B cell (primary cell): ENCODE data around the gene MIDN. TPM values are rescaled to one million over a fixed set of nuclear protein-coding genes. Genes with fewer than 3 reads are reported as not detected.

ENCODE experiments used
- ATAC-seq: fragments of 200-7000 bp; cut with Tn5 transposase; one replicate; pipeline ENCODE4 v1.10.0; 2021; ENCODE audit warnings: low read depth, mild to moderate bottlenecking, moderate number of reproducible peaks, moderate library complexity
- CTCF ChIA-PET: fragments of 350-600 bp; sonication (Branson Sonifier 250); formaldehyde crosslinking; loops from one replicate; lab custom pipeline; 2021; ENCODE audit warnings: antibody characterized with exemption, inconsistent platforms; lab: Charles Lee
- POLR2A ChIA-PET: fragments of 350-600 bp; sonication (Branson Sonifier 250); formaldehyde crosslinking; loops from one replicate; lab custom pipeline; 2021; ENCODE audit warnings: antibody characterized with exemption; lab: Charles Lee
- DNase-seq: peaks from one replicate; pipeline ENCODE4 v3.0.0; 2013
- H2AFZ ChIP-seq: 2 replicates; pipeline ENCODE4 v1.6.1; 2012; ENCODE audit warnings: mild to moderate bottlenecking, low read depth, low read length; ENCODE audit not compliant: insufficient read depth, poor library complexity, severe bottlenecking
- H3K27ac ChIP-seq, 2 donors: 1 replicate in 1 of 2; 2 replicates in 1 of 2; pipeline ENCODE4 v1.5.1; 2012 to 2013; ENCODE audit warnings: low read length in 2 of 2, mild to moderate bottlenecking in 2 of 2, moderate library complexity in 1 of 2
- H3K27me3 ChIP-seq, 4 experiments: fragments of 200-600 bp in 1 of 4; sonication (generic) in 1 of 4; replicated peaks in 1 of 4; 1 replicate in 2 of 4; 2 replicates in 2 of 4; pipeline versions ENCODE4 v1.6.1 to v1.7.0; 2013 to 2016; ENCODE audit warnings: low read length in 3 of 4, mild to moderate bottlenecking in 2 of 4, mixed read lengths in 1 of 4, moderate library complexity in 1 of 4; ENCODE audit not compliant: insufficient read depth in 4 of 4, control insufficient read depth in 3 of 4; ENCODE audit errors: control extremely low read depth in 1 of 4
- H3K36me3 ChIP-seq, 2 experiments: replicated peaks in 1 of 2; 1 replicate in 1 of 2; 2 replicates in 1 of 2; pipeline versions ENCODE4 v1.6.1 to v1.7.1; 2013; ENCODE audit warnings: low read length in 1 of 2; ENCODE audit not compliant: insufficient read depth in 2 of 2, control insufficient read depth in 1 of 2; ENCODE audit errors: control extremely low read depth in 1 of 2, extremely low read depth in 1 of 2
- H3K4me1 ChIP-seq, 2 donors: fragments of 200-600 bp in 1 of 2; sonication (generic) in 1 of 2; 1 replicate in 1 of 2; 2 replicates in 1 of 2; pipeline versions ENCODE4 v1.5.1 to v1.6.1; 2013 to 2017; ENCODE audit warnings: low read length in 2 of 2; ENCODE audit not compliant: control insufficient read depth in 2 of 2, insufficient read depth in 2 of 2
- H3K4me2 ChIP-seq: replicated peaks from 2 replicates; pipeline ENCODE3; 2012; ENCODE audit warnings: mild to moderate bottlenecking, low read depth, low read length; ENCODE audit not compliant: poor library complexity, severe bottlenecking
- H3K4me3 ChIP-seq, 5 experiments: fragments of 200-600 bp in 1 of 5; sonication (generic) in 1 of 5; 1 replicate in 3 of 5; 2 replicates in 2 of 5; pipeline versions ENCODE4 v1.5.1 to v1.7.0; 2011 to 2016; ENCODE audit warnings: low read length in 4 of 5, mild to moderate bottlenecking in 4 of 5, low read depth in 2 of 5, control low read depth in 1 of 5, moderate library complexity in 1 of 5; ENCODE audit not compliant: insufficient read depth in 1 of 5; ENCODE audit errors: control extremely low read depth in 1 of 5, extremely low read depth in 1 of 5
- H3K79me2 ChIP-seq: fragments of 200-600 bp; sonication (generic); one replicate; pipeline ENCODE4 v1.6.0; 2016; ENCODE audit warnings: low read length; ENCODE audit not compliant: control insufficient read depth, insufficient read depth
- H3K9ac ChIP-seq: fragments of 200-600 bp; sonication (generic); 2 replicates; pipeline ENCODE4 v1.6.1; 2017; ENCODE audit warnings: mild to moderate bottlenecking, low read length, moderate library complexity
- H3K9me3 ChIP-seq, 3 donors: one replicate each; pipeline versions ENCODE4 v1.6.1 to v1.7.1; 2013; ENCODE audit warnings: low read length in 2 of 3; ENCODE audit not compliant: control insufficient read depth in 2 of 3, insufficient read depth in 1 of 3; ENCODE audit errors: control extremely low read depth in 1 of 3
- H4K20me1 ChIP-seq: 2 replicates; pipeline ENCODE4 v1.6.0; 2012; ENCODE audit warnings: mild to moderate bottlenecking, low read length; ENCODE audit not compliant: insufficient read depth, control insufficient read depth, poor library complexity, severe bottlenecking
- H3K27ac Mint-ChIP-seq: one replicate; pipeline ENCODE4 v1.8.0; 2021; ENCODE audit warnings: mixed read lengths
- H3K27me3 Mint-ChIP-seq: one replicate; pipeline ENCODE4 v1.8.0; 2021; ENCODE audit warnings: mixed read lengths
- H3K4me1 Mint-ChIP-seq: one replicate; pipeline ENCODE4 v1.8.0; 2021; ENCODE audit warnings: mixed read lengths
- H3K4me3 Mint-ChIP-seq: one replicate; pipeline ENCODE4 v1.8.0; 2021; ENCODE audit warnings: mixed read lengths
- H3K9me3 Mint-ChIP-seq: one replicate; pipeline ENCODE4 v1.8.0; 2022; ENCODE audit warnings: mixed read lengths; ENCODE audit not compliant: insufficient read depth
- EZH2 ChIP-seq: IDR thresholded peaks from 2 replicates; pipeline ENCODE4 v1.6.1; 2012; ENCODE audit warnings: borderline replicate concordance, low read depth, mild to moderate bottlenecking, moderate library complexity, low read length; ENCODE audit not compliant: insufficient read depth, poor library complexity, severe bottlenecking
- WGBS: methylation state at CpG from one replicate; pipeline ENCODE4 v1.1.5; 2013; ENCODE audit warnings: missing lambda C conversion rate; ENCODE audit not compliant: insufficient coverage; 5-methylcytosine and 5-hydroxymethylcytosine counted together
- intact Hi-C: fragments of 100-400 bp; cut with micrococcal nuclease; formaldehyde crosslinking; loops from one replicate; pipeline ENCODE4 v1.10.0; 2022
- polyA plus RNA-seq: library from polyadenylated mRNA; depleted of rRNA; stranded (reverse); fragments of >200 nt; gene quantifications from 2 replicates; pipeline ENCODE4 v1.2.3, GENCODE V29; 2012
- total RNA-seq, 2 donors: library from RNA; stranded (reverse); fragments of 120-200 nt in 1 of 2; gene quantifications; 1 replicate in 1 of 2; 2 replicates in 1 of 2; pipeline versions ENCODE4 v1.2.3 to v1.2.4, GENCODE V29; 2013 to 2022
- TF ChIP-seq, protein P1 (sequence below): fragments of 200-600 bp; IDR thresholded peaks from one replicate; pipeline ENCODE4 v1.8.0; 2022; ENCODE audit warnings: antibody characterized with exemption, mild to moderate bottlenecking

The MIDN gene
- total and polyA plus RNA-seq, 2 donors (not counting 1 experiment from before 2014, with no cell fraction given) = 98.5 to 156 TPM

DNA sequence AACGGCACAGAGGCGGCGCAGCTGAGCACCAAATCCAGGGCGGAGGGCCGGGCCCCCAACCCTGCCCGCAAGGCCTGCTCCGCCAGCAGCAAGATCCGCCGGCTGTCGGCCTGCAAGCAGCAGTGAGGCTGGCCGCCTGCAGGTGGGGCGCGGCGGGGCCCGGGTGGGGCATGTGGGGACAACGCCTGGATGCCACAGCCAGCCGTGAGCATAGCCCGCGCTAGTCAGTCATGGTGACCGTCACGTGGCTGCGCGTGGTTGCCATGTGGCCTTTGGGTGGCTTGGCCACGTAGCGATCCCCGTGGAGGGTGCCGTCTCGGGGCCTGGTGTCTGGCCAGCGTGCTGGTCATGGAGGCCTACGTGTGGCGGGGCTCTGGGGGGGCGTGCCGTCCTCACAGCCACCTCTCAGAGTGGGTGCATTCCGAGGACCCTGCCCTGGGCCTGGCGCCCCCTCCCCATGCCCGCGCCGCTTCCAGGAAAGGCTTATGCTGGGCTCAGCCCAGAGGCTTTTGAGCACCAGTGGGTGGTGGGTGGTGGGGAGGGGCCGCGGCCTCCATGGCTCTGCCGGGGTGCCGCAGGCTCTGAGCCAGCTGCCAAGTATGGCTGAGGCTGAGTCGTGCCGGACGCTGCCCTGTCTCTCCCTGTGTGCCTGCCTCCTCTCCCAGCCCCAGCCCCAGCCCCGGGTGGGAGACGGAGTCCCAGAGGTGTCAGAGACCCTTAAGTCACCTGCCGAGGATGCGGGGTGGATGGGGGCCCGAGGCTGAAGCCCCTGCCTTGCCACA is 21.7 kb upstream of the MIDN start:
- no peaks in the 10 kb centered on the region for H3K4me1 ChIP-seq
- whole genome bisulfite sequencing = 95% methylated on average over 48 of the region's 50 CpGs
- CTCF ChIA-PET = no interaction called here
- H3K79me2 ChIP-seq = peaks cover 10% of the 10 kb centered on the region
- no peak for ATAC-seq
- peaks cover 2% of the 10 kb centered on the region for H3K4me1 Mint-ChIP-seq
- no peak overlapping the region for H3K4me2 ChIP-seq
- no peak overlapping the region for H3K4me3 ChIP-seq
- H3K27me3 ChIP-seq = no peaks in the 10 kb centered on the region
- no peaks in the 10 kb centered on the region for H3K27me3 Mint-ChIP-seq
- H3K9me3 Mint-ChIP-seq = no peaks in the 10 kb centered on the region
- no peak for TF ChIP-seq EZH2
- TF ChIP-seq, protein P1, sequence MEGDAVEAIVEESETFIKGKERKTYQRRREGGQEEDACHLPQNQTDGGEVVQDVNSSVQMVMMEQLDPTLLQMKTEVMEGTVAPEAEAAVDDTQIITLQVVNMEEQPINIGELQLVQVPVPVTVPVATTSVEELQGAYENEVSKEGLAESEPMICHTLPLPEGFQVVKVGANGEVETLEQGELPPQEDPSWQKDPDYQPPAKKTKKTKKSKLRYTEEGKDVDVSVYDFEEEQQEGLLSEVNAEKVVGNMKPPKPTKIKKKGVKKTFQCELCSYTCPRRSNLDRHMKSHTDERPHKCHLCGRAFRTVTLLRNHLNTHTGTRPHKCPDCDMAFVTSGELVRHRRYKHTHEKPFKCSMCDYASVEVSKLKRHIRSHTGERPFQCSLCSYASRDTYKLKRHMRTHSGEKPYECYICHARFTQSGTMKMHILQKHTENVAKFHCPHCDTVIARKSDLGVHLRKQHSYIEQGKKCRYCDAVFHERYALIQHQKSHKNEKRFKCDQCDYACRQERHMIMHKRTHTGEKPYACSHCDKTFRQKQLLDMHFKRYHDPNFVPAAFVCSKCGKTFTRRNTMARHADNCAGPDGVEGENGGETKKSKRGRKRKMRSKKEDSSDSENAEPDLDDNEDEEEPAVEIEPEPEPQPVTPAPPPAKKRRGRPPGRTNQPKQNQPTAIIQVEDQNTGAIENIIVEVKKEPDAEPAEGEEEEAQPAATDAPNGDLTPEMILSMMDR = no peak
- H3K9ac ChIP-seq = no peak overlapping the region
- peaks cover 0 to 26% of the 10 kb centered on the region in 2 experiments for H3K36me3 ChIP-seq
- intact Hi-C loops = no loop called here
- DNase-seq = no peak
- H3K27ac Mint-ChIP-seq = no peak overlapping the region
- POLR2A ChIA-PET = no interaction called here
- H2AFZ ChIP-seq = no peak overlapping the region
- peaks cover 14% of the 10 kb centered on the region for H4K20me1 ChIP-seq
- H3K4me3 Mint-ChIP-seq = no peak overlapping the region
- no peak overlapping the region for H3K27ac ChIP-seq
- no peaks in the 10 kb centered on the region for H3K9me3 ChIP-seq

DNA sequence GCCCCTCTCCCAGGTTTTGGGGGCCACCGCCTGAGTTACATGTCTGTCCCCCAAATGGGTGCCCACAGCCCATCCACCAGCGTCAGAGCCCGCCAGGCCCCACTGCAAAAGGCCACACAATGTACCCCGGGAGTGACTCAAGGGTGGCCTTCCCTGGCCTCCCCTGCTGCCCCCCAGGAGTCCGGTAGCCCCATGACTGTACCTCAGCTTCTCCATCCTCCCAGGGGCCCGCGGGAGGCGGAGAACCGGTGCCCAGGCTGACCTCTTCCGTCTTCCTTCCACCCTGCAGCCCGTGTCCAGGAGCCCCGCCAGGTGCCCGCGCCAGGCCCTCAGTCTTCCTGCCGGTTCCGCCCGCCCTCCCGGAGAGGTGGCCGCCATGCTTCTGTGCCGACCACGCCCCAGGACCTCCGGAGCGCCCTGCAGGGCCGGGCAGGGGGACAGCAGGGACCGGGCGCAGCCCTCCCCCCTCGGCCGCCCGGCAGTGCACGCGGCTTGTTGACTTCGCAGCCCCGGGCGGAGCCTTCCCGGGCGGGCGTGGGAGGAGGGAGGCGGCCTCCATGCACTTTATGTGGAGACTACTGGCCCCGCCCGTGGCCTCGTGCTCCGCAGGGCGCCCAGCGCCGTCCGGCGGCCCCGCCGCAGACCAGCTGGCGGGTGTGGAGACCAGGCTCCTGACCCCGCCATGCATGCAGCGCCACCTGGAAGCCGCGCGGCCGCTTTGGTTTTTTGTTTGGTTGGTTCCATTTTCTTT is 20.9 kb upstream of the MIDN start:
- Histone ChIP-seq H3K4me3 (no peak overlapping the region), H3K27me3 (no peaks in the 10 kb centered on the region), H3K79me2 (peaks cover 3% of the 10 kb centered on the region), H3K4me2 (no peak overlapping the region), H4K20me1 (peaks cover 12% of the 10 kb centered on the region), H3K9ac (no peak overlapping the region), H3K9me3 (no peaks in the 10 kb centered on the region), H2AFZ (no peak overlapping the region), H3K4me1 (no peaks in the 10 kb centered on the region), H3K27ac (no peak overlapping the region), H3K36me3 (peaks cover 0 to 26% of the 10 kb centered on the region in 2 experiments)
- Mint-ChIP-seq H3K4me3 (no peak overlapping the region), H3K27me3 (no peaks in the 10 kb centered on the region), H3K9me3 (no peaks in the 10 kb centered on the region), H3K27ac (no peak overlapping the region), H3K4me1 (peaks cover 2% of the 10 kb centered on the region)
- POLR2A ChIA-PET = no interaction called here
- WGBS = 98% methylated on average over 35 of the region's 56 CpGs
- intact Hi-C loops = no loop called here
- TF ChIP-seq, protein P1 = no peak
- TF ChIP-seq EZH2 = no peak
- DNase-seq = no peak
- CTCF ChIA-PET = no interaction called here
- no peak for ATAC-seq
